ENCODE data around the gene SMCO1. TPM values are rescaled to one million over a fixed set of nuclear protein-coding genes. Genes with fewer than 3 reads are reported as not detected.

The SMCO1 gene
- polyA plus RNA-seq, 1 donor from 2014 or later: not detected

Other genes starting within 250 kb of the SMCO1 start
- gene PCYT1A, start 227.6 kb downstream of the SMCO1 start, polyA plus RNA-seq: 22.2 TPM
- 30.6 TPM for gene DYNLT2B, start 197.1 kb downstream of the SMCO1 start, polyA plus RNA-seq
- gene TM4SF19, start 177.0 kb downstream of the SMCO1 start, polyA plus RNA-seq: 0.84 TPM
- 28.9 TPM for gene UBXN7, start 82.9 kb downstream of the SMCO1 start, polyA plus RNA-seq
- gene RNF168, start 11.6 kb downstream of the SMCO1 start, polyA plus RNA-seq: 13.1 TPM
- gene WDR53, start 53.2 kb upstream of the SMCO1 start, polyA plus RNA-seq: 16.2 TPM
- 1.8 TPM for gene FBXO45, start 53.3 kb upstream of the SMCO1 start, polyA plus RNA-seq
- 18.9 TPM for gene NRROS, start 124.3 kb upstream of the SMCO1 start, polyA plus RNA-seq
- gene CEP19, start 196.9 kb upstream of the SMCO1 start, polyA plus RNA-seq: 2.3 TPM
- gene PIGX, start 197.0 kb upstream of the SMCO1 start, polyA plus RNA-seq: 18.0 TPM
- 35.0 TPM for gene PAK2, start 224.5 kb upstream of the SMCO1 start, polyA plus RNA-seq